22Rv1 (cell line): ENCODE data around the gene MPV17.

Experiments used
- CTCF ChIP-seq: fragments of 450-650 bp; IDR thresholded peaks from 2 replicates; pipeline ENCODE4 v1.5.1; 2017; ENCODE audit warnings: mild to moderate bottlenecking
- ZFX ChIP-seq: fragments of 450-650 bp; IDR thresholded peaks from 2 replicates; pipeline ENCODE4 v1.6.1; 2017; ENCODE audit warnings: antibody characterized with exemption, borderline replicate concordance

- TF ChIP-seq CTCF (no peak), ZFX (no peak)
Observed at GRCh38 chr2:27281855-27282559, 40.9 kb downstream of the MPV17 start, which contains the start of gene TRIM54.
